ENCODE data around the gene HSD11B1L.
A peak's percentile ranks its signal among the peaks of the same experiment; 100 is the strongest.

- TF ChIP-seq POLR2AphosphoS5 (IDR thresholded peaks at IDR 0.05; ENCODE audit: borderline replicate concordance, low read depth, low read length) (peak; percentile 16; the same call in 1 of the 2 replicates), EZH2 (IDR thresholded peaks at IDR 0.05) (no peak), FOXP2 (optimal IDR thresholded peaks at IDR 0.05; ENCODE audit: control extremely low read depth, extremely low read length, insufficient read depth) (no peak)
These were observed 13.0 kb upstream of the HSD11B1L start for GRCh38 chr19:5667751-5668271.

All from SK-N-MC (cell line).